AG09319 (cell line): ENCODE measurements around the gene VSTM1.
"Not testable (repeated sequence)": the region's sequence is repeated elsewhere in the genome, so short reads cannot be mapped to it uniquely, and the experiment has no call there.

Experiments
- DNase-seq: peaks from one replicate; pipeline ENCODE4 v3.0.0-alpha.2; 2010; ENCODE audit warnings: low read depth; ENCODE audit errors: extremely low read depth
- TF ChIP-seq, protein P1 (sequence below): IDR thresholded peaks from 2 replicates; pipeline ENCODE4 v1.5.1; 2011; ENCODE audit warnings: low read depth, mild to moderate bottlenecking, inconsistent platforms, low read length, moderate library complexity

The VSTM1 gene

DNA sequence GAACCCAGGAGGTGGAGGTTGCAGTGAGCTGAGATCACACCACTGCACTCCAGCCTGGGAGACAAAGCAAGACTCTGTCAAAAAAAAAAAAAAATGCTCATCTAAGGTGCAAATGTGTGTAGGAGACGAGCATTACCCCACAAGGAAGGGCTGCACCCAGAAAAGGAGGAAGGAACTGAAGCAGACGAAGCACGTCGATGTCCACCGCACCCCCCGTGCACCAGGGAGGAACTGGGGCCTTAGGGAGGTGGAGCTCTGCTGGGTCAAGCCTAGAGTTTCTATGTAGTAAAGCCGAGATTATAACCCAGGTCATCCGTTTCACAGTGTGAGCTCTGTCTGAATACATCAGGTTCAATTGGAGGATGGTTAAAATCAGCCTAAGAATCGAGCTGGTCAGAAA, 1.1 kb downstream of the VSTM1 start:
- DNase-seq, result no peak

DNA sequence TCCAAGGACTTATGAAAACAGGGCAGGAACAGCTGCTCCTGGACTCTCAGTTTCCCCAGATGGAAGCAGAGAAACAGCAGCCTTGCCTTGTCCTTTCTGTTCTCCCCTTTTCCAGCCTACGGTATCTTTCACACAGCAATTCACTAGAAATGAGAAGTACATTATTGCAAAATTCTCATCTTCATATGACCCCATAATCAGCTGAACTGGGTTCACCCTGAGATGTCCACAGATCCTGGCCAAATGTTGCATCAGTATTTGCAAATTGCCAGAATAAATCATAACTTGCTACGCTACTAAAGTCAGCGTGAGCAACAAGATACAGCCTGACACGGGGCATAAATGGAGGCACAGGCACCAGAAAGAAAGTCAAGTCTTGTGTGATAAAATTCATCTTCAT, 16.1 kb downstream of the VSTM1 start:
- no peak for DNase-seq
- TF ChIP-seq, protein P1, sequence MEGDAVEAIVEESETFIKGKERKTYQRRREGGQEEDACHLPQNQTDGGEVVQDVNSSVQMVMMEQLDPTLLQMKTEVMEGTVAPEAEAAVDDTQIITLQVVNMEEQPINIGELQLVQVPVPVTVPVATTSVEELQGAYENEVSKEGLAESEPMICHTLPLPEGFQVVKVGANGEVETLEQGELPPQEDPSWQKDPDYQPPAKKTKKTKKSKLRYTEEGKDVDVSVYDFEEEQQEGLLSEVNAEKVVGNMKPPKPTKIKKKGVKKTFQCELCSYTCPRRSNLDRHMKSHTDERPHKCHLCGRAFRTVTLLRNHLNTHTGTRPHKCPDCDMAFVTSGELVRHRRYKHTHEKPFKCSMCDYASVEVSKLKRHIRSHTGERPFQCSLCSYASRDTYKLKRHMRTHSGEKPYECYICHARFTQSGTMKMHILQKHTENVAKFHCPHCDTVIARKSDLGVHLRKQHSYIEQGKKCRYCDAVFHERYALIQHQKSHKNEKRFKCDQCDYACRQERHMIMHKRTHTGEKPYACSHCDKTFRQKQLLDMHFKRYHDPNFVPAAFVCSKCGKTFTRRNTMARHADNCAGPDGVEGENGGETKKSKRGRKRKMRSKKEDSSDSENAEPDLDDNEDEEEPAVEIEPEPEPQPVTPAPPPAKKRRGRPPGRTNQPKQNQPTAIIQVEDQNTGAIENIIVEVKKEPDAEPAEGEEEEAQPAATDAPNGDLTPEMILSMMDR, result no peak

More for the DNA sequence above, 1.1 kb downstream of the VSTM1 start:
- TF ChIP-seq, protein P1, result no peak

DNA sequence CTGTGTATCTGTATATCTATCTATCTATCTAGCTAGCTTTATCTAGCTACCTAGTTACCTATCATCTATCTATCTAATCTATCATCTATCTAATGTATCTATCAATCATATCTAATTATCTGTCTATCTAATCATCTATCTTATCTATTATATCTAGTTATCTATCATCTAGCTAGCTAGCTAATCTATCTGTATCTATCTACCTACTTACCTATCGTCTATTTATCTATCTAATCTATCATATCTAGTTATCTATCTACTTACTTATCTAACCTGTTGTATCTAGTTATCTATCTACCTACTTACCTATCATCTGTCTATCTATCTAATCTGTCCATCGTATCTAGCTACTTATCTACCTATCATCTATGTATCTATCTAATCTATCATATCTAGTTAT, 17.9 kb downstream of the VSTM1 start:
- DNase-seq, result no peak
- TF ChIP-seq, protein P1, result no peak

DNA sequence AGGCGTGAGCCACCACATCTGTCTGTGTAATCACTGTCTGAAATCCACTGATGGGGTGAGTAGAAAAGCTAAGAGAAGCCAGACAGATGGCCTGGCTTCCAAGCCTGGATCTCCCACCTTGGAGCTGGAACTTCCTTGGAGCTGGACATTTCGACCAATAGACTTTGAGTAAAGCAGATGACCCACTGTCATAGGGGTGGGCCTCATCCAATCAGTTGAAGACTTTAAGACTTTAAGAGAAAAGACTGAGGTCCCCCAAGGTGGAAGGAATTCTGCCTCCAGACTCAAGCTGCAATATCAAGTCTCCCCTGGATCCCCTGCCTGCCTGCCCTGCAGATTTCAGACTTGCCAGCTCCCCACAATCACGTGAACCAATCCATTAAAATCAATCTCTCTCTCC, 20.7 kb downstream of the VSTM1 start:
- no peak for DNase-seq
- TF ChIP-seq, protein P1, result no peak

DNA sequence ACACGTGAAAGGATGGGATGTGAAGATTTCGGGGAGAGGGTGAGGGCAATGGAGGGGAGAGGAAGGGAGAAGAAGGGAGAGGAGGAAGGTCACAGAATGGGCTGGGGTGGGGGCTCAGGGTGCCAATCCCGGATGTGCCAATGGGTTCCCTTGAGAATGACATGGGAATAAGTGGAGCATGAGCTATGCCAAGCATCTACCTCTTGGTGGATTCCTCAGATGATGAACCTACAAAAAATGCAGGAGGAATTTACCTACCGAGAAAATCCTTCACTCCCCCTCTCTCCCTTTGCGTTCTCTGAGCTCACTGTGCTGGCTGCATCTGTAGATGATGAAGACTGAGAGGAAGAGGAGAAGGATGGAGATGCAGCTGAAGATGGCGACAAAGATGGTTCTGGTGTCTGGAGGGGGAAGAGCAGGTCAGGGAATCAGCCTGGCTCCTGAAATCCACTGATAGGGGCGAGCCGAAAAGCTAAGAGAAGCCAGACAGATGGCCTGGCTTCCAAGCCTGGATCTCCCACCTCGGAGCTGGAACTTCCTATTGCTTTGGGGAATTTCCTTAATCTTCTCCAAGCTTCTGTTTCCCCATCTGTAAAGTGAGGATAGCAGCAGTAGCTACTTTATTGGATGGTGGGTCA, 21.6 kb downstream of the VSTM1 start:
- TF ChIP-seq, protein P1, result no peak

DNA sequence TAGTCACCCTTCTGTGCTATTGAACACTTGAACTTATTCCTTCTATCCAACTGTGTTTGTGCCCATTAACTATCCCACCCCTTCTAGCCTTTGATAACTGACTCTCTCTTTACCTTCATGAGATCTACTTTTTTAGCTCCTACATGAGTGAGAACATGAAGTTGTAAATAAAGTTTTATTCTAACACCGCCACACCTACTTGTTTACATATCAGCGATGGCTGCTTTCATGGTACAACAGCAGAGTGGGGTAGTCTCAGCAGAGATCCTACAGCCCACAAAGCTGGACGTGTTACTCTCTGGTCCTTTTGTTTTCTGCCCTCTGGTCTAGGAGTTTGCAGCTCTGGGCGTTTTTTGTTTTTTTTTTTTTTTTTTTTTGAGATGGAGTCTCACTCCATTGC, 23.7 kb downstream of the VSTM1 start:
- no peak for DNase-seq
- TF ChIP-seq, protein P1, result no peak

More for the DNA sequence above, 21.6 kb downstream of the VSTM1 start:
- DNase-seq, result no peak

DNA sequence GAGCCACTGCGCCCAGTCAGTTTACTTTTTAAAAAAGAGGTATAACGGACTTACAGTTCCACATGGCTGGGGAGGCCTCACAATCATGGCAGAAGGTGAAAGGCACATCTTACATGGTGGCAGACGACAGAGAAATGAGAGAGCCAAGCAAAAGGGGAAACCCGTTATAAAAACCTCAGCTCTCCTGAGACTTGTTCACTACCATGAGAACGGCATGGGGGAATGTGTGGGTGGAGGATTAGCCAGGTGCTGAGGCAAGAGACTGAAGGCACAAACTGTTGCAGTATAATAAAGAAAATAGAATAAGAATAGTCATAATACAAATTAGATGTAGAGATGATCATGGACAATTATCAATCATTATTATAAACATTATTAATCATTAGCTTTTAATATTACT, 27.2 kb downstream of the VSTM1 start:
- DNase-seq, result not testable (repeated sequence)
